Small intestine (tissue), 7 donors: ENCODE measurements around the gene STK38L. TPM values are rescaled to one million over a fixed set of nuclear protein-coding genes. Genes with fewer than 3 reads are reported as not detected.
A peak's percentile ranks its signal among the peaks of the same experiment; 100 is the strongest.

Source experiments
- DNase-seq, 2 donors: peaks; one replicate each; pipeline versions ENCODE4 v3.0.0 to v3.0.0-alpha.2; 2013
- FAIRE-seq: peaks from 2 replicates; lab custom pipeline; 2012; peaks lifted over from hg19 to GRCh38; lab: Jason Lieb, UNC
- H3K27ac ChIP-seq, 3 donors: one replicate each; pipeline ENCODE4 v1.5.1; 2013; ENCODE audit warnings: low read length in 2 of 3, mild to moderate bottlenecking in 2 of 3, control low read depth in 1 of 3, inconsistent platforms in 1 of 3, low read depth in 1 of 3, moderate library complexity in 1 of 3
- H3K27me3 ChIP-seq, 3 donors: one replicate each; pipeline ENCODE4 v1.6.1; 2013; ENCODE audit warnings: low read length in 3 of 3, inconsistent platforms in 1 of 3; ENCODE audit not compliant: control insufficient read depth in 3 of 3, insufficient read depth in 3 of 3
- H3K36me3 ChIP-seq, 3 donors: one replicate each; pipeline ENCODE4 v1.6.1; 2013; ENCODE audit warnings: low read length in 3 of 3, inconsistent platforms in 1 of 3, low read depth in 1 of 3, mild to moderate bottlenecking in 1 of 3, moderate library complexity in 1 of 3; ENCODE audit not compliant: control insufficient read depth in 3 of 3, insufficient read depth in 2 of 3
- H3K4me1 ChIP-seq, 3 donors: one replicate each; pipeline ENCODE4 v1.6.1; 2013; ENCODE audit warnings: low read length in 2 of 3, inconsistent platforms in 1 of 3, low read depth in 1 of 3, mild to moderate bottlenecking in 1 of 3, moderate library complexity in 1 of 3; ENCODE audit not compliant: control insufficient read depth in 3 of 3, insufficient read depth in 2 of 3
- H3K4me3 ChIP-seq, 3 donors: one replicate each; pipeline ENCODE4 v1.5.1; 2013; ENCODE audit warnings: low read length in 3 of 3, control low read depth in 1 of 3, inconsistent platforms in 1 of 3, low read depth in 1 of 3, mild to moderate bottlenecking in 1 of 3, moderate library complexity in 1 of 3
- H3K9me3 ChIP-seq, 2 donors: one replicate each; pipeline ENCODE4 v1.6.1; 2013; ENCODE audit warnings: low read depth in 1 of 2, low read length in 1 of 2; ENCODE audit not compliant: control insufficient read depth in 2 of 2, insufficient read depth in 1 of 2
- WGBS, 3 donors: extraction: QIAGEN DNeasy Blood & Tissue Kit; methylation state at CpG; one replicate each; pipeline ENCODE4 v1.1.7; 2013; 5-methylcytosine and 5-hydroxymethylcytosine counted together
- polyA plus RNA-seq, 4 donors: library from polyadenylated mRNA; stranded (reverse) in 3 of 4; unstranded in 1 of 4; fragments of 200-250 nt in 3 of 4; fragments of 120-200 nt in 1 of 4; gene quantifications; one replicate each; pipeline versions ENCODE4 v1.2.1 to v1.2.3, GENCODE V29; 2013
- donor health status: healthy with polysubstance abuse.
- donor health status: control.
- donor health status: control.
- donor health status: Bipolar disorder and iron deficiency.
- donor health status: healthy.

STK38L gene
- polyA plus RNA-seq, 4 donors = 5.8 to 23.8 (median 10.6) TPM

DNA sequence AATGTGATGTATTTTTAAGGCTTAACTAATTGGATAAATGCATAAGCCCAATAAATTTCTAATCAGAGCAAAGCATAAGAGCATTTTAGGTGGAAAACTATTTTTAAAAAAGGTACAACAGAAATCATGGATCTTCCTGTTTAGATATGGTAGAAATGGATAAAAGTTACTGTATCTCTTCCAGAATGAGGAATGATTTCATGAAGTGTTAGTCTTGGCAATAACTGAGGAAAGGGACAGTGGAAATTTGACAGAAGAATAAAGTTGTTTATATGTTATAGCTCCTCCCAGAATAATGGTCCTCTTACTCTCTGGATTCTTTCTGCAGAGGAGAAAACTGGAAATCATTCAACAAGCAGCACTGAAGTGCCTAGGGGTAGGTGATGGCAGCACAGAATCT is 56.1 kb downstream of the STK38L start:
- Histone ChIP-seq H3K27ac (no peak overlapping the region), H3K36me3 (peaks cover 0 to 6% (median 4%) of the 10 kb centered on the region in 3 donors)

DNA sequence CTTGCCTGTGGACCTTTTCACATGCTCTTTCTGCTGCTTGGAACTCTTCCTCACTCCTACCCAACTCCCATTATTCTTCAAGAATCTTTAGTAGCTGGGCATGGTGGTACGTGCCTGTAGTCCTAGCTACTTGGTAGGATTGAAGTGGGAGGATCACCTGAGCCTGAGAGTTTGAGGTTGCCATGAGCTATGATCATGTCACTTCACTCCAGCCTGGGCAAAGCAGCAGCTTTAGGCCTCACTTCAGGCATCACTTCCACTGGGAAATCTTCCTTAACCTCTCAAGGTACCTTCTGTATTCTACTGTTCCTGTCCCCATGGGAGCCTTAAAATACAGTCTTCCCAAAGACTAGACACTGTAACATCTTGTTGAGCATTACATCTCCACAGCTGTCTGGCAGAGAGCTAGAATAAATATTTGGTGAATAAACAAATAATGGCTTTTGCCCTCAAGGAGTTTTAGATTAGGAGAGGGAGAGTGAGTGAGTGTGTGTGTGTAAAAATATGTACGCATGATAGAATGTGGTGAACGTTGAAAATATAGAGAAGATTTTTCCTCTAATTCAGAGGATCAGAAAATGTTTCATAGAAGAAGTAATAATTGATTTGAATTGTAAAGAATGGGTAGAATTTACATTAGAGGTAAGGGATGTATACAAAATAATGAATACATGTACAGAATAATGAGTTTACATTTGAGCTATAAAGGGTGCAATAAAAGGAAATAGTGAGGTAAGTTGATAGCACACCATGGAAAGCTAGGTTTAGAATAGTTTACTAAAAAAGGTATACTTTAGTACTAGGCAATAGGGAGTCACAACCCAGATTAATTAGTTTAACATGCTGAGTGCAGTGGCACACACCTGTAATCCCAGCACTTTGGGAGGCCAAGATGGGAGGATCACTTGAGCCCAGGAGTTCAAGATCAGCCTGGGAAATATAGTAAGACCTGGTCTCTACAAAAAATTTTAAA is 59.3 kb downstream of the STK38L start:
- Histone ChIP-seq H3K9me3 (no peaks in the 10 kb centered on the region), H3K4me3 (no peak overlapping the region), H3K27ac (no peak overlapping the region), H3K4me1 (peaks cover 0 to 3% (median 0%) of the 10 kb centered on the region in 3 donors), H3K27me3 (no peaks in the 10 kb centered on the region), H3K36me3 (peaks cover 0 to 4% (median 4%) of the 10 kb centered on the region in 3 donors)
- DNase-seq (peak in 1 of 2 donors; percentile 13), FAIRE-seq (no peak)
- WGBS, 3 donors = 48 to 56% (median 56%) methylated on average over 3 of the region's 3 CpGs

More for the DNA sequence above, 56.1 kb downstream of the STK38L start:
- Histone ChIP-seq H3K4me3 (no peak overlapping the region), H3K27me3 (no peaks in the 10 kb centered on the region), H3K9me3 (no peaks in the 10 kb centered on the region), H3K4me1 (peaks cover 0 to 3% (median 0%) of the 10 kb centered on the region in 3 donors)
- FAIRE-seq (no peak), DNase-seq (no peak)

DNA sequence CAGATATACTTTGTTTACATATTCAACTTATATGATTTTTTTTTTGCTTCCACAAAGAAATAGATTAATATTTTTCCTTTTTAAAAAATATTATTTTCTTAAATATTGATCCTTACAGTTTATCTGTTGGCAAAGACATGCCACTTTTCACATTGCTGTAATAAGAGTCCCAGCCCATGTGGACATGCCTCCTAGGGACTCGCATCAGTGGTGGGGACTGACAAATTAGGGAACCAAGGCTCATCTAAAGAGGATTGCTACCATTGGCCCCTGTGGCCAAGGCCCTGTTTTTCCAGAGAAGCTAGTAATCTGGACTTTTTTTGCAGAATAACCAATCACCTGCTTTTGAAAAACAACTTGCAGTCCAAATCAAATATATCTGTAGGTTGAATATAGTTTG is 60.8 kb downstream of the STK38L start:
- no peak overlapping the region for H3K4me3 ChIP-seq
- DNase-seq (no peak), FAIRE-seq (no peak)
- H3K4me1 ChIP-seq = peaks cover 0 to 3% (median 0%) of the 10 kb centered on the region in 3 donors
- no peaks in the 10 kb centered on the region for H3K9me3 ChIP-seq
- 74 to 84% (median 81%) methylated on average over 1 of the region's 1 CpG for WGBS, 3 donors
- peaks cover 4 to 8% (median 4%) of the 10 kb centered on the region in 3 donors for H3K36me3 ChIP-seq
- H3K27me3 ChIP-seq = no peaks in the 10 kb centered on the region
- H3K27ac ChIP-seq = peak overlapping the region in 1 of 3 donors; percentile 54

DNA sequence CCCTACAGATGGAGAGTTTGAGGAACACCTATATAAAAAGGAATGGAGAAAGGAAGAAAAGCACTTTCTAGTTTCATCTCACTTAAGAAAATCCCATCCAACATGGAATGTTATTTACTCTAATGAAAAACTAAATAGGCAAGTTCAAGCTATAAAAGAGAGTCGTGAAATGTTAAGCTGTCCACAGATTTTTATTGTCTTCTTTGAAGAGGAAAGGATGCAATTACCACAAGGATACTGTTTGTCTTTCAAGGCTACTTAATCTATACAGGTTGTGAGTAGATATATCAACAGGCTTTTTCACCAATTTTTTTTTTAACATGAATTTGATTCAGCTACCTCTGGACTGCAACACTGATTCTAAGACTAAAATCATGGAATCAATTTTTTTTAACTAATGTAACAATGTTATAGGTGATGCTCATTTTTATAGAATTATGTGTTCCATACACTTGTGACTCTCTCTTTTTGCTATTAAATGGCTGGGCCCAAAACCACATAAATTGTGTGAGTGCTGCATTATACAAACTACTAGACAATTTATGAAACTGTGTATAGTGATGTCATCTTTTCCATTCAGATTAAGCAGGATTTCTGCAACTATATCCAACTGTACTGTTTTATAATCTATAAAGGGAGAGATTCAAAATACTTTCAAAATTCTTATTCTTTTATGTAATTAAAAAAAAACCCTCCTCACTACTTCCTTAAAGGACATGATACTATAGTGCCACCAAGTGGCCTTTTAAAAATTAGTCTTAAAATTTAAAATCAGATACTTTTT is 61.8 kb downstream of the STK38L start:
- no peak overlapping the region for H3K27ac ChIP-seq
- H3K4me3 ChIP-seq = no peak overlapping the region
- H3K27me3 ChIP-seq = no peaks in the 10 kb centered on the region
- H3K9me3 ChIP-seq = no peaks in the 10 kb centered on the region
- 74 to 91% (median 82%) methylated on average over 1 of the region's 1 CpG for WGBS, 3 donors
- FAIRE-seq (peak; percentile 85), DNase-seq (peak; percentile 24 to 42)
- peaks cover 4 to 11% (median 6%) of the 10 kb centered on the region in 3 donors for H3K36me3 ChIP-seq
- peaks cover 0 to 3% (median 0%) of the 10 kb centered on the region in 3 donors for H3K4me1 ChIP-seq

DNA sequence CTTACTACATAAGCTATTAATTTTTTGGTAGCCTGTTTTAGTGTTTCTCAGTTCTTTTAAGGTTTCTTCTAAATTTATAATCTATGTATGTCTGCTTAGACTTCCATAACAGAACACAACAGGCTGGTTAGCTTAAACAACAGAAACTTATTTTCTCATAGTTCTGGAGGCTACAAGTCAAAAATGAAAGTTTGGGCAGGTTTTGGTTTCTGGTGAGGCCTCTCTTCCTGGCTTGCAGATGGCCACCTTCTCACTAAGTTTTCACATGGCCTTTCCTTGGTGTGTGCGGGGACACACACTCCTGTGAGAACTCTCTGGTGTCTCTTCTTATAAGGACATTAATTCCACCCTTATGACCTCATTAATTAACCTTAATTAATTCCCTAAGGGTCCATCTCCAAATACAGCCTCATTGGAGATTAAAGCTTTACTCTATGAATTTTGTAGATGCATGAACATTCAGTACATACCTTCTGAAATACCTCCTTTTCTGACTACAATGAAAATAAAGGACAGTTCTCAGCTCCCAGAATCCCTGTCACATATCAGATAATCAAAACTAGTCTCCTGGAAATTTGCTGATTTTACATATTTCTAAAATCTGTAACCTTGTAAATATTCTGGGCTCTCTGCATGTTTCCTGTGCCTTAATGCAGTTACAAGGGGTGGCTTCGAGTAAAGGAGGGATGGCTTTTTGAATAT is 65.4 kb downstream of the STK38L start:
- 85 to 94% (median 86%) methylated on average over 2 of the region's 2 CpGs for WGBS, 3 donors
- FAIRE-seq (no peak), DNase-seq (no peak)
- Histone ChIP-seq H3K9me3 (no peaks in the 10 kb centered on the region), H3K27me3 (no peaks in the 10 kb centered on the region), H3K4me3 (no peak overlapping the region), H3K36me3 (peaks cover 2 to 12% (median 4%) of the 10 kb centered on the region in 3 donors), H3K4me1 (no peaks in the 10 kb centered on the region), H3K27ac (no peak overlapping the region)

DNA sequence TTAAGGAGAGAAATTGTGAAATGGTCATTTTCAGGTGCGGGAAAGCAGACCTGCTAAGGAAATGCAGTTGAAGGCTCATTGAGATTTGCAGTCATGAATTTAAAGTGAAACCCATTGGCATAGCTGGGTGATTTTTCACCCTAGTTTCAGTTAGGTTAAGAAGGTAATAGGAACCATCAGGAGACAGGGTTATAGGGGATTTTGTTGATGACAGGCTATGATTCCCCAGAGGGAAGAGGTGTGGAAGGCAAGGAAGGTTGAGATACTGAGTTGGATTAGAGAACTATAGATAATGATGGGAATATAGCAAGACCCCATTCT is 65.9 kb downstream of the STK38L start:
- WGBS, 3 donors = 97% methylated on average over 1 of the region's 1 CpG
- H3K9me3 ChIP-seq = no peaks in the 10 kb centered on the region
- no peaks in the 10 kb centered on the region for H3K27me3 ChIP-seq
- no peak overlapping the region for H3K4me3 ChIP-seq
- DNase-seq = no peak
- no peaks in the 10 kb centered on the region for H3K4me1 ChIP-seq
- peaks cover 2 to 12% (median 4%) of the 10 kb centered on the region in 3 donors for H3K36me3 ChIP-seq
- H3K27ac ChIP-seq = no peak overlapping the region
- no peak for FAIRE-seq

DNA sequence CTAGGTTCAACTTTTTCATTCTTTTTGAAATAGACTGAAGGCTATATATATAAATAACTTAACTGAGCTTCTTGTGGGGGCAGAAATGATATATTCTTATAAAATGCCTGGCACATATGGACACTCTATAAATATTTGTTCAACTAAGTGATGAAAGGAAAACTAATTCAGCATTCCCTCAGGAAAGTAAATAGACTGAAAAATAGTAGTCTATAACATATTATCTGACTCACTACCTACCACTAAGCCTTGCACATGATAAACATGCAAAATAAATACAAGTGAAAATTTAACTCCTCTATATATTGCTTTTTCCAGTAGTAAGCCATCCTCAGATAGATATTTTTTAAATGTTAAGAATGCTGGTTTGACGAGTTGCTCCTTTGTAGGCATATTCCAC is 72.9 kb downstream of the STK38L start:
- no peak for DNase-seq
- Histone ChIP-seq H3K27me3 (no peaks in the 10 kb centered on the region), H3K4me3 (no peak overlapping the region), H3K9me3 (no peaks in the 10 kb centered on the region), H3K4me1 (no peaks in the 10 kb centered on the region), H3K36me3 (peaks cover 2 to 15% (median 11%) of the 10 kb centered on the region in 3 donors), H3K27ac (no peak overlapping the region)
- FAIRE-seq = no peak
- WGBS, 3 donors = 89 to 98% (median 95%) methylated on average over 1 of the region's 1 CpG

DNA sequence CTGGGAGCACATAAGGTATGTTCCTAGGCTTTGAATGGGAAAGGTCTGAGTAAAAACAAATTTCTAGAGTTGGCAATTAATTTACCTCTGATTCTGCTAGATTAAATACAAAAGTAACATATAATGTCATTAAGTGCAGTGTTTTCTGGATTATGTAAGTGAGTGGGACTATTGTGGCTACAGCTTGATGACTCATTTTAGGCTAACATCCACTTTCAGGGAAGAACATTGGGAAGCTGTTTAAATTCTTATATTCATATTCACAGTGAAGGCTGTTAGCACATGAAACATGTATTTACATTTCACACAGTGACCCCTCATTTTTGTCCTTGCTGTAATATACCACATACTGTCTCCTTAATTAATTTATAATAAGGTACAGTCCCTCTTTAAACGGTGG is 75.3 kb downstream of the STK38L start:
- DNase-seq = no peak
- WGBS, 3 donors = 34 to 39% (median 39%) methylated on average over 1 of the region's 1 CpG
- H3K4me1 ChIP-seq = no peaks in the 10 kb centered on the region
- no peaks in the 10 kb centered on the region for H3K27me3 ChIP-seq
- no peak overlapping the region for H3K27ac ChIP-seq
- peaks cover 5 to 15% (median 13%) of the 10 kb centered on the region in 3 donors for H3K36me3 ChIP-seq
- no peak for FAIRE-seq
- H3K9me3 ChIP-seq = no peaks in the 10 kb centered on the region
- H3K4me3 ChIP-seq = no peak overlapping the region
